NCI-H2107 treated with DMSO at 0.1 percent for 48 hours (cell line): ENCODE results near the gene EIF2S3.

Source experiments
- DNase-seq: peaks from one replicate; lab custom pipeline; 2025; ENCODE audit not compliant: unreplicated experiment; lab: John Stamatoyannopoulos, UW

The EIF2S3 gene

DNA sequence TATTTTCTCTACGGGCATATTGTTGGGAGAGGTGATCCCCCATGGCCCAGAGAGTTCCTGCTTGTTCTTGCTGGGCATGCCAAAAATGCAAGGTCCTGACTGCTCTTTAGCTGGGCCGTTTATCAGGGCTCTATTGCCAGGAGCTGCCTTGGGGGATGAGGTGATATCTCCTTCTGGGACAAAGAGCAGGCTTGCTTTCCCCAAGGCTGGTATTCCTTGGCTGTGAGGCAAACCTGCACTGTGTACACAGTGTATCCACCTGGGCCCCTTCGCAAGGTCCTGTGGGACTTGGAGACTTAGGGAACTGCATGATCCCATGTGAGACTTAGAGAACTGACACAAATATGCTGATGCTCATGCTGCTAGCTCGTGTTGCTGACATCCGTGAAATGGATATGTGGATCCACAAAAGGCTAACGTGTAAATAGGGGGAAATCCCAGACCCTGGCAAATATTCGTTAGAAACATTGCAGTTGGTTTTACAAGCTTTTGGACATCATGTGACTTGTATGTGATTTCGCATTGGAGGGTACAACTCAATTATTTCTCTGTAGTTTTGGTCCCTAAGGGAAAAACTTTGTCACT lies 70.4 kb downstream of the EIF2S3 start:
- no peak for DNase-seq
